Measurements from ENCODE around the gene CARF.
"Not testable (repeated sequence)": the region's sequence is repeated elsewhere in the genome, so short reads cannot be mapped to it uniquely, and the experiment has no call there.

The CARF gene

GRCh38 chr2:202911512-202912341, at the start of gene CARF, which contains the start of gene WDR12:
TSS of gene CARF (plus strand) at chr2:202912275. CDS start at chr2:202941903, 29,628 bp downstream.
TSS of gene WDR12 (minus strand) at chr2:202911673. CDS start at chr2:202911476, 197 bp downstream.
- DNase-seq = peak; percentile 86

- peak; percentile 1 for DNase-seq
Measured at GRCh38 chr2:202870431-202871299, 41.4 kb upstream of the CARF start.

- no peak for DNase-seq
Measured at GRCh38 chr2:202871300-202872141, 40.6 kb upstream of the CARF start, which contains the start of gene ICA1L. TSS of gene ICA1L (minus strand) at chr2:202871766. CDS start at chr2:202829009, 42,757 bp downstream.

GRCh38 chr2:202877699-202878098, 34.4 kb upstream of the CARF start:
- DNase-seq = no peak

- no peak for DNase-seq
Measured at GRCh38 chr2:202881570-202881969, 30.5 kb upstream of the CARF start.

- no peak for DNase-seq
Measured at GRCh38 chr2:202883987-202884675, 27.9 kb upstream of the CARF start.

GRCh38 chr2:202885190-202885589, 26.9 kb upstream of the CARF start:
- DNase-seq = no peak

- DNase-seq = not testable (repeated sequence)
Measured at GRCh38 chr2:202905507-202905906, 6.6 kb upstream of the CARF start.

GRCh38 chr2:202908186-202908585, 3.9 kb upstream of the CARF start:
- DNase-seq = no peak

- peak; percentile 56 for DNase-seq
Measured at GRCh38 chr2:202909394-202910192, 2.5 kb upstream of the CARF start.

GRCh38 chr2:202910250-202910649, 1.8 kb upstream of the CARF start:
- DNase-seq = not testable (repeated sequence)

GRCh38 chr2:202910698-202911097, 1.4 kb upstream of the CARF start:
- DNase-seq = no peak

- no peak for DNase-seq
Measured at GRCh38 chr2:202911203-202911511, 918 bp upstream of the CARF start.

GRCh38 chr2:202912342-202913201, 497 bp downstream of the CARF start:
- not testable (repeated sequence) for DNase-seq

- no peak for DNase-seq
Measured at GRCh38 chr2:202918860-202919259, 6.8 kb downstream of the CARF start.

- DNase-seq = no peak
Measured at GRCh38 chr2:202932425-202933138, 20.5 kb downstream of the CARF start.

GRCh38 chr2:202933139-202933510, 21.1 kb downstream of the CARF start:
- no peak for DNase-seq

- DNase-seq = no peak
Measured at GRCh38 chr2:202933958-202934357, 21.9 kb downstream of the CARF start.

- no peak for DNase-seq
Measured at GRCh38 chr2:202934456-202934855, 22.4 kb downstream of the CARF start.

GRCh38 chr2:202938960-202939359, 26.9 kb downstream of the CARF start:
- DNase-seq = no peak
